GM21515 (cell line): Measurements from ENCODE around the gene PAX2.

ENCODE experiments used
- ATAC-seq: cut with Tn5 transposase; IDR thresholded peaks from one replicate; pipeline ENCODE4 v1.9.1; 2021; ENCODE audit not compliant: unreplicated experiment

The PAX2 gene

GRCh38 chr10:100738055-100738827 lies 7.1 kb upstream of the PAX2 start:
- ATAC-seq = no peak

GRCh38 chr10:100739517-100740368 lies 5.6 kb upstream of the PAX2 start:
- ATAC-seq = no peak

DNA sequence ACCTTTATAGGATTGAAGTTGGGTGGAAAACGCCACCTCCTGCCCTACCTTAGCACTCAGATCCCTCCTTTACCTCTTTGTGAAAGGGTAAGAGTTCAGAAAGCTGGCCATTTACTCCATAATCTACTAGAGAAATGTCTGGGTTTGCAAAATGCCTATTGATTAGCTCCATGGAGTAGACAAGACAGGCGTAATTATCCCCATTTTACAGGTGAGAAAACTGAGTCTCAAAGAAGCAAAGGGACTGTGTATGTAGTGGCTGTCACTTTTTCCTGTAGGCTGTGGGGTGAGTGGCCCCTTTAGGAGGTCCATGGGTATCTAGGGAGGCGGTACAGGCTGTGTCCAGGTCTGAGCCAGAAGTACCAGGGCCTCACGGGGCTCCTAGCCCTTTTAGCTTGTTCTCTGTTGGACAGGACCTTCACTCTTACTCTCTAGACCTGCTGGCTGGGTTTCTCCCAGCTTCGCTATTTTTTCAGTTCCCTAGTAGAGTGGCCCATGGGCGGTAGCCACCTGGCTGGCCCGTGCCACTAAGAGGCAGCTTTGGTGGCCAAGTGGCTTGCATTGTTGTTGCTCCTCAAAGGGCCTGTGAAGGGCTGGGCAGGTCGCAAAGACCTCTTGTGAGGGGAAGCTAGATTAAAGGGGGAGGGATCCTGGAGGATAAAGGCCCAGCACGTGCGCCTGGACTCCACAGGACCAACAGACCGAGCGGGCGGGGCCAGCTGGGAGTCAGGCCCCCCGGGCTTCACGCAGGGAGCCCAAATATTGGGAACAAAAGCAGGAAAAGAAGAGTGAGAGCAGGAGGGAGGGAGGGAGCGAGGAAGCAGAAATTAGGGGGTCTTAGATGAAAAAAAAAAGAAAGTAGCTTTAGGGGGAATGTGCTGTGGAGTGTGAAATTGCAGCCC lies 4.7 kb upstream of the PAX2 start:
- no peak for ATAC-seq

DNA sequence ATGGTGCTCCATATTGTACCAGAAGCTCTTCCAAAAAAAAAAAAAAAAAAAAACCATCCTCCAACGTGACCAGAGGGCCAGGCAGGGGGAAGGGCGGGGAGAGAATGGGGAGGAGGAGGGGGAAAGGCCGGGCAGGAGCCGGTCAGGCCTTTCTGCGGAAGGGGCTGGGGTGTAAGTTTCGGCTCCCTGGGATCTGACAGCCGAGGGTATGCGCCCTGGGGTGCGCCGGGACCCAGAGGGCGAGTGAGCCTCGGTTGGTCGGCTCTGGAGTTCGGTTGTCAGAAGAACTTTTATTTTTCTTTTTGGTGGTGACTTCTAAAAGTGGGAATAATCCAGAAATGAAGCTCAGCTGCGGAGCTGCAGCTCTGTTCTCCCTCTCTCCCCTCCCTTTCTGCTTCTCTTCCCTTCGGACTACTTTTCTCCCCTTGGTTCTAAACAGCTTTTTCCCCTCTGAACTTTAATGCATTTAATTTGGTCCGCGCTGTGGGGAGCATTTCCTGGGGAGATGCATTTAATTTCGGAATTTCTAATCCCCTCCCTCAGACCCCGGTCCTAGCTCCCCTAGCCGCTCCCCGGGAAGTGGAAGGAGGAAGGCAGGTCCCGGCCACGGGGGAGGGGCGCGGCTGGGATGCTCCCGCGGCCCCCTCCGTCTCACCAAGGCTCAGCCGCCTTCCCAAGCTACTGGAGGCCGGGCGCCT lies 3.9 kb upstream of the PAX2 start:
- ATAC-seq = no peak

- ATAC-seq = no peak
Observed at GRCh38 chr10:100742076-100742771, 3.2 kb upstream of the PAX2 start.

DNA sequence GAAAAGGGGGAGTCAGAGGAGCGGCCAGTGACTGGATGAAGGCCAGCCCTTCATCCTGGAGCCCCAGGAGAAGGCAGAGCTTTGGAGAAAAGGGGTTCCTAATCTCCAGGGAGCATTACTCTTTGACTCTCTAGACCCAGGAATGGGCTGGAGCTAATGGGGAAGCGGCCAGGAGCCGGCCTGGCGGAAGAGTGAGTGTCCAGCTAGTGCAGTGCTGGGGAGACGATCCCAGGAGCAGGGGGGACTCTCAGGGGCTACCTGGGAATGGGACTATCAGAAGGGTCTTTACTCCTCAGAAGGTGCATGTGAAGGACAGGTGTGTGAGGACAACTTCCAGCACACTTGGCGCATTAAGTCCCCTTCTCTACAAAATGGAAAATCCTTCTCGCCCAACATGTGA lies 2.4 kb upstream of the PAX2 start:
- ATAC-seq = no peak

GRCh38 chr10:100743626-100744135 lies 1.7 kb upstream of the PAX2 start:
- ATAC-seq = no peak

- no peak for ATAC-seq
Observed at GRCh38 chr10:100744136-100744986, 1.0 kb upstream of the PAX2 start.

DNA sequence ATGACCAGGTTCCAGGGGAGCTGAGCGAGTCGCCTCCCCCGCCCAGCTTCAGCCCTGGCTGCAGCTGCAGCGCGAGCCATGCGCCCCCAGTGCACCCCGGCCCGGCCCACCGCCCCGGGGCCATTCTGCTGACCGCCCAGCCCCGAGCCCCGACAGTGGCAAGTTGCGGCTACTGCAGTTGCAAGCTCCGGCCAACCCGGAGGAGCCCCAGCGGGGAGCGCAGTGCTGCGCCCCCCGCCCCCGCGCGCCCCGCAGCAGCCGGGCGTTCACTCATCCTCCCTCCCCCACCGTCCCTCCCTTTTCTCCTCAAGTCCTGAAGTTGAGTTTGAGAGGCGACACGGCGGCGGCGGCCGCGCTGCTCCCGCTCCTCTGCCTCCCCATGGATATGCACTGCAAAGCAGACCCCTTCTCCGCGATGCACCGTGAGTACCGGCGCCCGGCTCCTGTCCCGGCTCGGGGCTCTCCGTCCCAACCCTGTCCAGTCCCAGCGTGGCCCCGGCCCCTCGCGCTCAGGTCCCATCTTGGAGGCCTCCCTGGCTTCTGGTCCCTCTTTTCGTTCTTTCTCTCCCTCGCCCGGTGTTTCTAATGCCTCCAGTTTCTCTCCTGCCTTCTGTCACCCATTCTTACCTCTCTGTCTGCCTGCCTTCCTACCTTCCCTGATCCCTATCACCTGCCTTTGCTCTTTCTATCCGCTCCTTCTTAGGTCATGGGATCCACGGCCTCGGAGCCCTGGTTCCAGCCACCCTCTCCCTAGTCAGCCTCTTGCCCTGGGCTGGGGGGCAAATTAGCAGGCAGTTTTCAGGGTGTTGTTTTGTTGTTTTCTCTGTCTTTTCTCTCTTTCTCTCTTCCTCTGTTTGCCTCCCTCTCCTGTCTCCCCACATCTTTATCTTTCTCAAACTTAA lies 751 bp downstream of the PAX2 start:
- ATAC-seq = no peak

DNA sequence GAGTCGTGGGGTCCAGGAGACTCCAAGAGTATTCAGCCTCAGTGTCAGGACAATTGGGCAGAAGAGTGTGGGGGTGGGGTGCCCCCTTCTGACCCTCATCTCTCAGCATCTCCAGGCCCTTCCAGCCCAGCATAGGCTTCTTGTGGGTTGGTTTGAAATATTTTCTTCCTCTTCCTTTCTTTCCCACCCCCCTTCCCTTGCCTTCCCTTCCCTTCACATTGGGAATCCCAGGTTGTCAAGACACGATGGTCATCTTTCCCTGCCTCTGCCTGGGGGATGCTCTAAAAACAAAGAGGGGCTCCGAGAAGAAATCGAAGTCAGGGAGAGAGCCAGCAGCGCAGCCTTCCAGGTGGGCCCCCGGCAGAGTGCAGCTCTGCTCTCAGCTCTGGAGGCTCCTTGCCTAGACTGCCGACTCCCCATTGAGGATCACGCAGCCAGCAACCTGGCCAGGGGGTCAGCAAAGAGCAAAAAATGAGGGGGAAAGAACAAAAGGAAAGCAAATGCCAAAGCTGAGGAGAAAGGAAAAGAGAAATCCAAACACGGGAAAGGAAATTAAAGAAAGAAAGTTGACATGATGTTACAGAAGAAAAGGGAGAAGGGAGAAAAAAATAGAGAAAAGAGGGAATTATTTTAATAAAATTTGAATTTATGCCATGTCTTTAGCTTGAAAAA lies 1.5 kb downstream of the PAX2 start:
- ATAC-seq = no peak

DNA sequence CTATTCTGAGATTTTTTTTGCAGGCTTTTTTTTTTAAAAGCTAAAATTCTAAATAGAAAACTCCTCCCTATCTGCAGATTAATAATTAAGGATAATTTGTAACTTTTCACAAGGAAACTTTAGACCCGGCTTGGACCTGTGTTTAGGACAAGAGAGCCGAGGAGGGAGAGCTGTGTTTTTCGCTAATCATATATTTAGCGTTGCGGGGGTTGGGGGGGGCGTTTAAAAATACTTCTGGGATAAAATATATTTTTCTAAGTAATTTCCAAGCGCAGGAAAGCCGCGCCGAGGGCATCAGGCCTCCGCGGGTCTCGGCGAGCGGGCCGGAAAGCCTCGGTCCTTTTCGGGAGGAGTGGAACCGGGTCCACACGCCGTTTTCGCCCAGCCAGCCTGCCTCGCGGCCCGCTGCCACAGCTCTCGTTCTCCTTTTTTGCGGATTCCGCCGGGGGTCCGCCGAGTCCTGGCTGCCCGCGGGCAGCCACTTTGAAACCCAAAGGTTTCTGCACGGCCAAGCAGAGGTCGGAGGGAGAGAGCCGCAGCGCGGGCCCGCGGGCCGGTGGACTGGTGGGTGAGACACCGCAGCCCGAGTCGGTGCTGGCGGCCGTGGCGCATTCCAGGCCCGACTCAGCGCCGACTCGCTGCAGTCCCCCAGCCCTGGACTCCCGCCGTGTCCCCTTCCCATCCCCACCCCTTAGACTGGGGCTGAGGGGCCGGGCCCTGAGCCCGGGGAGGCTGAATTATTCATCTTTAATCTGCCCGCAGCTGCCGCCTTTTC lies 2.3 kb downstream of the PAX2 start:
- ATAC-seq = no peak

- ATAC-seq = no peak
Observed at GRCh38 chr10:100748231-100749058, 3.1 kb downstream of the PAX2 start.

DNA sequence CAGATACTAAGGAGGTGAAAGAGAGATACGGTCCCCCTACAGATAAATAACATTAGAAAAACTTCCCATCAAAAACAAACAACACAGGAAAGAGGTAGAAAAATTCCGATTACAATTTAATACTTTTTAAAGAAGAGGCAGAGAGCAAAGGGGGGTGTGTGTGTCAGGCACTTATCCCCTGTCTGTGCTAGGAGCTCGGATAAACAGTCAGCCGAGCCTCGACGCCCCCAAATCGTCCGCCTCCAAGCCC lies 3.6 kb downstream of the PAX2 start:
- no peak for ATAC-seq

- no peak for ATAC-seq
Observed at GRCh38 chr10:100749309-100750217, 4.2 kb downstream of the PAX2 start.
